Hematopoietic multipotent progenitor cell treated with erythropoietin and hydrocortisone succinate and interleukin-3 and kit ligand, for 6 days (in vitro differentiated cells): ENCODE data around the gene BMAL2.

Experiments used
- DNase-seq: peaks from one replicate; pipeline ENCODE4 v3.0.0-alpha.2; 2015

Gene BMAL2

GRCh38 chr12:27332714-27333402, at the start of gene BMAL2:
BMAL2 (plus strand) TSS chr12:27332836; CDS start chr12:27333073, 237 bp downstream.
- DNase-seq = peak; percentile 46

- no peak for DNase-seq
These were observed 48.6 kb upstream of the BMAL2 start for GRCh38 chr12:27284021-27284420.

DNA sequence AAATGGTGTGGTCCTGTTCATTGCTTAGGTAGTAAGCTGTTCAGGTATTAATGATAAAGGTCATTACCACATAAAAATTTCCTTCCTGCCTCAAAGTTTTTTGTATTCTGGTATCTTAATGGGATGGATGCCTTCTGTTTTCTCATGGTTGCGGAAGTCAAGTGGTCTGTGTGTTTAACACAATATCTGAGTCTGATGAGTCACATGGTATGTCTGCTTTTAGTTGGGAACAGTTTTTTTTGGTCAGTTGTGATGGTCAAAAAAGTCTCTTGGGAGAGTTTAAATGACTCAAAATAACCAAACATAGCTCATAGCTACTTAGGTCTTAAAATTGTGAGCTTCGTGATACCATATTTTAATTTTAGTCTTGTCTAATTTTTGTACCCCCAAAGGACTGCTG, 47.9 kb upstream of the BMAL2 start:
- DNase-seq = no peak

GRCh38 chr12:27285403-27285802, 47.2 kb upstream of the BMAL2 start:
- no peak for DNase-seq

DNA sequence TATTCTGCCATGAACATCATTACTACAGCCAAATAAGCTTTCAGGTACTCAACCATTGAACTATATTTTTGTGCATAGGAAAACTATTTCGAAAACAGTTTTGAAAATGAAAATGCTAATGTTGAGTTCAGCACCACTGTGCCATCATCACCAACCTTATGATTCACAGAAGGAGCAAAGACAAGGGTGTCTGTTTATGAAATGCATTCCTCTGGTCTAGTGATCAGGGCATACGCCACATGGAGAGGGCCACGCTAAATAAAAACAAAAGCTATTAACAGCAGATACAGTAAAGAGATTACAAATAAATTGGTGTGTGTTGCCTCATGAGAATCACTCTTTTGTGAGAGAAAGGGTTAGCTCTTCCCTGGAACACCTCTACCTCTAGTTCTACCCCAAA, 43.2 kb upstream of the BMAL2 start:
- no peak for DNase-seq

- DNase-seq = no peak
These were observed 42.0 kb upstream of the BMAL2 start for GRCh38 chr12:27290501-27291168.

DNA sequence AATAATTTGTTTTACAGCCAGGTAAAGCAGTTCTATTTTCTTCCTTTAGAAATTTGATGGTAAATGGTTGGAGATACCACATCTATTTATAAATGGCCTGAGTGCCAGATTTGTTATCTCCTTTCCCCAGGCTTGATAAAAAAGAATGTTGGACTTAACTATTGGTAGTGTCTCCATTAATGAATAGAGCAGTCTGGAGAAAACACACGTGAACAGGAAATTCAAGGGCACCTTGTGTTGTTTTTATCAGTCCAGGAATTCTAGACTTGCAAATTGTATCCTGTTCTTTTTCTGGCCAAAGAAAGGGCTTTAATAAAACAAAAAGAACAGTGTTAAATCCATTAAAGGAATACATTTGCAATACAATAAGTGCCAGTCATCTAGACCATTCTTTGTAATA, 40.8 kb upstream of the BMAL2 start:
- no peak for DNase-seq

- no peak for DNase-seq
These were observed 39.9 kb upstream of the BMAL2 start for GRCh38 chr12:27292718-27293117.

GRCh38 chr12:27293463-27293862, 39.2 kb upstream of the BMAL2 start:
- no peak for DNase-seq

DNA sequence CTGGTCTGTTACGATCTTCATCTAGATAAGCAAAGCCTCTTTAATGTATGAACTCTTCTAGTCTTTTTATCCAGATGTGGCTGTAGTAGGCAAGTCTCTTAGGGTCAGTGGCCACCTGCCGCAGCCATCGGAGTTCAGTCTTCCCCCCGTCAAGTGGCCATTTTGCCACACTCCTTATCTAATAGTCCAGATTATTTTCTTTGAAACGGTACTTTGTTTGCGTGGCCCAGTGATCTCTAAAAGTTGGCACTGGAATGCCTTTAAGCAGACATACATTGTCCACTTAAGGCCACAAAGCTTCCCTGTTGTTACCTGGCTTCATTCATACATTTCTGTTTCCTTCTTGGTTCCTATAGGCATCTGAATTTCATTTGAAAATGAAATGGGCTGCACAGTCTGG, 36.0 kb upstream of the BMAL2 start:
- DNase-seq = no peak

GRCh38 chr12:27297566-27297965, 35.1 kb upstream of the BMAL2 start:
- DNase-seq = no peak

DNA sequence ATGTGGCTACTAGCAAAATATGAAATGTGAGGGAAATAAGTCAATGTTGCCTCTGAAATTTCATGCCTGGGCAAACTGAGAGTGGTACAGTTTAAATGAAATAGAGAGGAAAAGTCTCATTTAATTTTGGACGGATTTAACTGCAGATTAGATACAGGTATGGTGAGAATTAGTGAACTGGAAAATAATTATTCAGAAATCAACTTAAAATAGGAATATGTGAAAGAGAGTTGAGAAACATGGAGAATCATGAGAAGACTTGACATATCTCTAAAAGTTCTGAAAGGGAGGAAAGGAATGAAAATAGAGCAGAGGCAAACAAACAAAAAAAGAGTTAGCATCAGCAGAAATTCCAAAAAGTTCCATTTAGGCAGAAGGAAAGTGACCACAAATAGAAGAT, 33.5 kb upstream of the BMAL2 start:
- no peak for DNase-seq

- DNase-seq = no peak
These were observed 32.4 kb upstream of the BMAL2 start for GRCh38 chr12:27300226-27300625.

DNA sequence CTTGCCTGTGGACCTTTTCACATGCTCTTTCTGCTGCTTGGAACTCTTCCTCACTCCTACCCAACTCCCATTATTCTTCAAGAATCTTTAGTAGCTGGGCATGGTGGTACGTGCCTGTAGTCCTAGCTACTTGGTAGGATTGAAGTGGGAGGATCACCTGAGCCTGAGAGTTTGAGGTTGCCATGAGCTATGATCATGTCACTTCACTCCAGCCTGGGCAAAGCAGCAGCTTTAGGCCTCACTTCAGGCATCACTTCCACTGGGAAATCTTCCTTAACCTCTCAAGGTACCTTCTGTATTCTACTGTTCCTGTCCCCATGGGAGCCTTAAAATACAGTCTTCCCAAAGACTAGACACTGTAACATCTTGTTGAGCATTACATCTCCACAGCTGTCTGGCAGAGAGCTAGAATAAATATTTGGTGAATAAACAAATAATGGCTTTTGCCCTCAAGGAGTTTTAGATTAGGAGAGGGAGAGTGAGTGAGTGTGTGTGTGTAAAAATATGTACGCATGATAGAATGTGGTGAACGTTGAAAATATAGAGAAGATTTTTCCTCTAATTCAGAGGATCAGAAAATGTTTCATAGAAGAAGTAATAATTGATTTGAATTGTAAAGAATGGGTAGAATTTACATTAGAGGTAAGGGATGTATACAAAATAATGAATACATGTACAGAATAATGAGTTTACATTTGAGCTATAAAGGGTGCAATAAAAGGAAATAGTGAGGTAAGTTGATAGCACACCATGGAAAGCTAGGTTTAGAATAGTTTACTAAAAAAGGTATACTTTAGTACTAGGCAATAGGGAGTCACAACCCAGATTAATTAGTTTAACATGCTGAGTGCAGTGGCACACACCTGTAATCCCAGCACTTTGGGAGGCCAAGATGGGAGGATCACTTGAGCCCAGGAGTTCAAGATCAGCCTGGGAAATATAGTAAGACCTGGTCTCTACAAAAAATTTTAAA, 29.2 kb upstream of the BMAL2 start:
- no peak for DNase-seq

- DNase-seq = peak; percentile 6
These were observed 27.8 kb upstream of the BMAL2 start for GRCh38 chr12:27304856-27305255.

GRCh38 chr12:27305673-27306456, 26.8 kb upstream of the BMAL2 start:
- peak; percentile 78 for DNase-seq

DNA sequence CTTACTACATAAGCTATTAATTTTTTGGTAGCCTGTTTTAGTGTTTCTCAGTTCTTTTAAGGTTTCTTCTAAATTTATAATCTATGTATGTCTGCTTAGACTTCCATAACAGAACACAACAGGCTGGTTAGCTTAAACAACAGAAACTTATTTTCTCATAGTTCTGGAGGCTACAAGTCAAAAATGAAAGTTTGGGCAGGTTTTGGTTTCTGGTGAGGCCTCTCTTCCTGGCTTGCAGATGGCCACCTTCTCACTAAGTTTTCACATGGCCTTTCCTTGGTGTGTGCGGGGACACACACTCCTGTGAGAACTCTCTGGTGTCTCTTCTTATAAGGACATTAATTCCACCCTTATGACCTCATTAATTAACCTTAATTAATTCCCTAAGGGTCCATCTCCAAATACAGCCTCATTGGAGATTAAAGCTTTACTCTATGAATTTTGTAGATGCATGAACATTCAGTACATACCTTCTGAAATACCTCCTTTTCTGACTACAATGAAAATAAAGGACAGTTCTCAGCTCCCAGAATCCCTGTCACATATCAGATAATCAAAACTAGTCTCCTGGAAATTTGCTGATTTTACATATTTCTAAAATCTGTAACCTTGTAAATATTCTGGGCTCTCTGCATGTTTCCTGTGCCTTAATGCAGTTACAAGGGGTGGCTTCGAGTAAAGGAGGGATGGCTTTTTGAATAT, 23.2 kb upstream of the BMAL2 start:
- no peak for DNase-seq

DNA sequence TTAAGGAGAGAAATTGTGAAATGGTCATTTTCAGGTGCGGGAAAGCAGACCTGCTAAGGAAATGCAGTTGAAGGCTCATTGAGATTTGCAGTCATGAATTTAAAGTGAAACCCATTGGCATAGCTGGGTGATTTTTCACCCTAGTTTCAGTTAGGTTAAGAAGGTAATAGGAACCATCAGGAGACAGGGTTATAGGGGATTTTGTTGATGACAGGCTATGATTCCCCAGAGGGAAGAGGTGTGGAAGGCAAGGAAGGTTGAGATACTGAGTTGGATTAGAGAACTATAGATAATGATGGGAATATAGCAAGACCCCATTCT, 22.7 kb upstream of the BMAL2 start:
- DNase-seq = no peak

- no peak for DNase-seq
These were observed 15.7 kb upstream of the BMAL2 start for GRCh38 chr12:27316947-27317346.

- DNase-seq = no peak
These were observed 13.2 kb upstream of the BMAL2 start for GRCh38 chr12:27319409-27319808.

- DNase-seq = no peak
These were observed 12.8 kb upstream of the BMAL2 start for GRCh38 chr12:27319848-27320247.

GRCh38 chr12:27324530-27324929, 8.1 kb upstream of the BMAL2 start:
- DNase-seq = no peak
